NCI-H510A treated with DMSO at 0.1 percent for 48 hours (cell line): ENCODE measurements around the gene MBOAT2.
"Not testable (repeated sequence)": the region's sequence is repeated elsewhere in the genome, so short reads cannot be mapped to it uniquely, and the experiment has no call there.

ENCODE experiments used
- DNase-seq: peaks from one replicate; lab custom pipeline; 2025; lab: John Stamatoyannopoulos, UW

The MBOAT2 gene

DNA sequence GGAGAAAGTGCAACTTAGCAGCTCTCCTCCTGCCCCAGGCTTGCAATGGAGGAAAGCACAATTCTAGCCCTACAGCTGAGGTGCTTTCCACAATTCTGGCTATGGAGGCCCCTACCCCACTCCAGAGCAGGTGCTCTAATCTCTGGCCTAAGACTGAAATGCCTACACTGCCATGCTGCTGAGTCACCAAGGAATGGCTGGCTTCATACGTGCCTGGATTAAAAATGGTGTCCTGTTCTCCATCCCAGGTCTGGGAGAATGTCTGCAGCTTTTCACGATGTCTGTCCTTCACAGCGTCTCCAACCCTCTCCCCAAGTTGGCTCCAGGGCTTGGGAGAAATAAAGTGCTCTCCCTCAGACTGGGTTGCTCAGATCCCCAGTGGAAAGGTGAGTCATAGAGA, 48.5 kb downstream of the MBOAT2 start:
- DNase-seq: no peak

DNA sequence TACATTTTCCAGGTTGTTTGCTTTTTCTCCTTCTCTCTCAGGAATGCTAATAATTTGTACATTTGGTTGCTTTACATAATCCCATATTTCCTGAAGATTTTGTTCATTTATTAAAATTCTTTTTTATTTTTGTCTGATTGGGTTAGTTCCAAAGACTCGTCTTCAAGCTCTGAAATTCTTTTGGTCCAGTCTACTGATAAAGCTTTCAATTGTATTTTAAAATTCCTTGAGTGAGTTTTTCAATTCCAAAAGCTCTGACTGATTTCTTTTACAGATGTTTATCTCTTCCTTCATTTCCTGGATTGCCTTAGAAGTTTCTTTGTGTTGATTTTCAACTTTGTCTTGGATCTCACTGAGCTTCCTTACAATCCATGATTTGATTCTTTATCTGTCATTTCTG, 50.0 kb downstream of the MBOAT2 start:
- no peak for DNase-seq

DNA sequence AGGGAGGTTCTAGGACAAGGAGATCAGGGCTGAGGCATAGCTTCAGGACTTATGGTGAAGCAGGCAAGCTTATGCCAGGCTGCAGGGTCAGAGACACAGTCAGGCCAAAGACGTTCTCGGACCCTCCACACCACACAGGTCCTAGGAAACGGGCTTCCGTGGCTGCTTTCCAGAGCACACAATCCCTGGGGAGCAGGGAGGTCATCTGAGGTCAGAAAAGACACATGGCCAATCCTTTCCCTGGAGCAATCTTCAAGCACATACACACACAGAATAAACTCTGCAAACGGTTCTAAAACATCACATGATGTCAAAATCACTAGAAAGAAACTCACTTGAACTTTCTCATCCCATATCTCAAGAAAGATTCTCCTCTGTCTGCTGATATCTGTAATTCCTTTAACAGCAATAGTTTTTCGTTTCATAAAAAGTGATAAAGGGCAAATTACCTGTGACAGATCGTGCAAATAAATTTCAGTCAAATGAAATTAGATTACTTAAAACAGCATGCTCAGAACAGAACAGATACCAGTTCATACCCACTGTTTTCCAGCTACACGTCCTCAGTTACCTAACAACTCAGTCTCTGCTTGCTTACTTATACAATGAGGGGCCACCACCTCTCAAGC, 63.9 kb downstream of the MBOAT2 start:
- DNase-seq: no peak

GRCh38 chr2:8938384-8938783, 65.1 kb downstream of the MBOAT2 start:
- DNase-seq: no peak

GRCh38 chr2:8935982-8936381, 67.5 kb downstream of the MBOAT2 start:
- no peak for DNase-seq

GRCh38 chr2:8934338-8934737, 69.1 kb downstream of the MBOAT2 start:
- no peak for DNase-seq

- DNase-seq: no peak
Observed at GRCh38 chr2:8932702-8933101, 70.8 kb downstream of the MBOAT2 start.

GRCh38 chr2:8930185-8930584, 73.3 kb downstream of the MBOAT2 start:
- not testable (repeated sequence) for DNase-seq

DNA sequence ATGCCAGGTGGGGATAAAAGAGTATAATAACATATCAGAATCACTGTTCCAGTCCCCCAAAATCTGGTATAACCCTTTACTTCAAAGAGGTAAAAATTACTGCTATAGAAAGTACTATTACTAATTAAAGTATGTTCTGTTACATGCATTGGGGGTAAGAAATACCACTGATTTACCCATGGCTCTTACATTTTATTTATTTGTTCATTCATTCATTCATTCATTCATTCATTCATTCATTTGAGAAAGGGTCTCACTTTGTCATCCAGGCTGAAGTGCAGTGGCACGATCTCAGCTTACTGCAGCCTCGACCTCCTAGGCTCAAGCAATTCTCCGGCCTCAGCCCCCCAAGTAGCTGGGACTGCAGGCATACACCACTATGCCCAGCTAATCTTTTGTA, 74.4 kb downstream of the MBOAT2 start:
- DNase-seq: no peak

DNA sequence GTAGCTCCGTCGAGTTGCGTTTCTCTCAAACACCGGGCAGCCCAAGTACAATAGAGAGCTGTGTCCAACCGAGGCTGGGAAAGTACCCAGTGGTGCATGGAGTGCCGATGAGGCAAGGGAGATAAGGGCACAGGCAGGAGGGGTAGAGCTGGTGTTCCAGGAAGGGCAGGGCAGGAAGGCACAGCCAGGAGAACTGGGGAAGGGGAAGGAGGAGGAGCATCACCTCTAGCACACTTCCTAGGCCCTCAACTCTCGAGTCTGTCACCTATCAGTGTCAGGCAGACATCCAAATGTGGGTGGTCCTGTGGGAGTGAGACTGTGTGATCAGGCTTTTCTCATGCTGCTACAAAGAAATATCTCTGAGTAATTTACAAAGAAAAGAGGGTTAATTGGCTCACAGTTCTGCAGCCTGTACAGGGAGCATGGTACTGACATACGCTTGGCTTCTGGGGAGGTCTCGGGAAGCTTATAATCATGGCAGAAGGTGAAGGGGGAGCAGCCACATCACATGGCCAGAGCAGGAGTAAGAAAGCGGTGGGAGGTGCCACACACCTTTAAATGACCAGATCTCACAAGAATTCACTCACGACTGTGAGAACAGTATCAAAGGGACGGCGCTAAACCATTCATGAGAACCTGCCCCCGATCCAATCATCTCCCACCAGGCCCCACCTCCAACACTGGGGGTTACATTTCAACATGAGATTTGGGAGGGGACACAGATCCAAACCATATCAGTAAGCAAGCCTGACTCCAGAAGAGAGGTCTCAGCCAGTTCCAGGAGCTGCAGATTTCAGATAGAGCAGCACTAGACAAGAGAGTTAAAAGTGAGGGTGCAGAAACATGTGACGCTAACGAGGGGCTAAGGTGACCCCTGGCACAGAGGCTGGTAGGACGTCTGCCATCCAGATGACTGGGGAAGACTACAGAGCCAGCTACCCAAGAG, 75.7 kb downstream of the MBOAT2 start:
- no peak for DNase-seq

GRCh38 chr2:8926356-8926755, 77.1 kb downstream of the MBOAT2 start:
- DNase-seq: no peak

GRCh38 chr2:8925411-8925810, 78.1 kb downstream of the MBOAT2 start:
- no peak for DNase-seq

DNA sequence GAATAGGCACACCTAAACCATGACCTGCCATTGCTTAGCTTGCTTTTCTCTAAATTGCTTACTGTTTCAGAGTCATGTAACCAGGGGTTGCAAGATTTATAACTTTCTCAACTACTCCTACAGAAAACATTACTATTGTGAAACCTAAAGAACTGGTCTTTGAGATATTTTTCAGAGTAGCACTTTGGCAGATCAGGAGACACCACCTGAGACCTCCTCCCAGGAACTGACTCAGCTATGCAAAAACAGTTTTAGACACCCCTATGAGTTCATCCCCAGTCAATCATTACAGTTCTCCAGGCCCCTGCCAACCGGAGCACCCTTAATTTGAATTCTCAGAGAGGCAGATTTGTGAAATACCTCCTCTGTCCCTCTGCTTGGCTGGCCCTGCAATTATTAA, 80.3 kb downstream of the MBOAT2 start:
- DNase-seq: no peak

GRCh38 chr2:8922431-8922830, 81.1 kb downstream of the MBOAT2 start:
- no peak for DNase-seq

DNA sequence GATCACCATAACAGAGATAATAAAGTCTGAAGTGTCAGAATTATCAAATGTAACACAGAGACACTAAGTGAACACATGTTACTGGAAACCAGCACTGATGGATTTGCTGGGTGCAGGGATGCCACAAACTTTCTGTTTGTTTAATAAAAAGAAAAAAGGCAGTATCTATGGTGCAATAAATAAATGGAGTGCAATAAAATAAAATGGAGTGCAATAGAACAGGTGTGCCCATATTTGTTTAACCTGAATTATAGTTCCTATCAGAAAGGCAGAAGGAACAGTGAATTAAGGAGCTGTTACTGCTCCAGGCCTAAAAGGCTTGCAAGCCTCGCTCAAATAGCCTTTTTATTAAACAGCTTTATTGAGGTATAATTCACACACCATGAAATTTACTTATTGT, 85.1 kb downstream of the MBOAT2 start:
- no peak for DNase-seq

DNA sequence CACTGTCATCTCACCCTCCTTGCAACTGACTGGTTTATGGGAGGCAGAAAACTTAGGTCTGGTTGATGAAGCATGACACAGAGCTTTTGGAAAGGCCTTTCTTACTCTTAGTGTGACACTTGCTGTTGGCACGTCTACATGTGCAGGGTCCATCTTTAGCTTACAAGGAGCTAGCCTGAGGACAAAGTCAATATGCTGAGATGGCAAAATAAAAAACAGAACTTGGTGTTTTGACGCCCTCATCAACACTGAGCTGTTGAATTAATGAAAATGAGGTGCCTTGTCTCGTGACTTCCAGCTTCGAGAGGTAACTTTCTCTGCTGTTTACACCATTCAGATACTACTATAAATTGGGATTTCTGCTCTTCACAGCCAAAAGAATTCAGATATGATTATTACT, 87.5 kb downstream of the MBOAT2 start:
- DNase-seq: no peak

- not testable (repeated sequence) for DNase-seq
Observed at GRCh38 chr2:8913767-8914166, 89.7 kb downstream of the MBOAT2 start.

DNA sequence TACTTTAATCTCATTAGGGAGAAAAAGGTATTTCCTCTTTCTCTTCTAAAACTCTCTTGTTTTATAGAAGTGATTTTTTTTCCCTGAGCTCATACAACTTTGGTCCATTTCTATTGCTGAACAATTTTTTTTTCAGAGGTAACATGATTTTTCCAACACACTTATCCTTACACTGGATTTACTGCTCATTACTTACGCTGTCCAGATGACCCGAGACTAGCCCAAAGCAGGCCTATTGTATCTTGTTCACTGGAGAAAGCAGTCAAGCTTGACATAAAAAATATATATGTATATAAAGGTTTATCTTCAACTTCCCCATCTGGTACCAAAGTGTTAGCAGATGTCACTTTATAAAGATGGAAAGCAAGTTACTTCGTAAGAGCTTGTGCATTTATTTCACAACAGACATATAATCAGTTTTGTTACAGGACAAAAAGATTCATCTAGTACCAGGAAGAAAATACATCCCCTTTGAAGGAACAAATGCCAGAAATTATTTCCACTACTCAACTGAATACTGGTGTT, 95.7 kb downstream of the MBOAT2 start:
- DNase-seq: no peak

DNA sequence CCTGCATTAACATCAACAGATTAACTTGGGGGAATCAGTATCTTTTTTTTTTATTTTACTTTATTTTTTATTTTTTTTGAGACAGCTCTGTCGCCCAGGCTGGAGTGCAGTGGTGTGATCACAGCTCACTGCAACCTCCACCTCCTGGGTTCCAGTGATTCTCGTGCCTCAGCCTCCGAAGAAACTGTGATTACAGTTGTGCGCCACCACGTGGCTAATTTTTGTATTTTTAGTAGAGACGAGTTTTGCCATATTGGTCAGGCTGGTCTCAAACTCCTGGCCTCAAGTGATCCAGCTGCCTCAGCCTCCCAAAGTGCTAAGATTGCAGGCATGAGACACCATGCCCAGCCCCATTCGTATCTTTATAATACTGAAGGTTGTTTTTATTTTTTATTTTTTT, 99.6 kb downstream of the MBOAT2 start:
- not testable (repeated sequence) for DNase-seq

DNA sequence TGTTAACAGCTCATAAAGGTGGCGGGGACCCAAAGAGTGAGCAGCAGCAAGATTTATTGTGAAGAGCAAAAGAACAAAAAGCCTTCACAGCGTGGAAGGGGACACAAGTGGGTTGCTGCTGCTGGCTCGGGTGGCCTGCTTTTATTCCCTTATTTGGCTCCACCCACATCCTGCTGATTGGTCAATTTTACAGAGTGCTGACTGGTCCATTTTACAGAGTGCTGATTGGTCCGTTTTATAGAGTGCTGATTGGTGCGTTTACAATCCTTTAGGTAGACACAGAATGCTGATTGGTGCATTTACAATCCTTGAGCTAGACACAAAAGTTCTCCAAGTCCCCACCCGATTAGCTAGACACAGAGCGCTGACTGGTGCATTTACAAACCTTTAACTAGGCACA, 100.7 kb downstream of the MBOAT2 start:
- not testable (repeated sequence) for DNase-seq

DNA sequence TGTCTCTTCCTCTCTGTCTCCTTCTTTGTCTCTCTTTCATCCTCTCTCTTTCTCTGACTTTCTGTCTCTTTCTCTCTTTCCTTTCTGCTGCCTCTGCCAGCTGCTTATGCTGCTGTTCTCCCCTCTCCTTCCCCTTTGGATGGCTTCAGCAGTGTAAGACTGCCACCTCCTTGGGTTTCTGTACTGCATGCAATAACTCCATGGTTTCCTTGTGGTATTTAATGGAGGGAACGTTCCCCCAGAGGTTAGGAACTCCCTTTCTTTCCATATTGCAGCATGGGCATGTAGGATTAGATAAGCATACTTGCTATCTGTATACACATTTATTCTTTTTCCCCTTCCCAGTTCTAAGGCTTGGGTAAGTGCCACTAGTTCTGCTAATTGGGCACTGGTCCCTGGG, 106.3 kb downstream of the MBOAT2 start:
- DNase-seq: not testable (repeated sequence)

GRCh38 chr2:8896671-8897070, 106.8 kb downstream of the MBOAT2 start:
- not testable (repeated sequence) for DNase-seq
